Peyer's patch (tissue), 4 donors: ENCODE measurements around the gene CD4. TPM values are rescaled to one million over a fixed set of nuclear protein-coding genes. Genes with fewer than 3 reads are reported as not detected.

Source experiments
- DNase-seq, 3 donors: peaks; one replicate each; pipeline ENCODE4 v3.0.0-alpha.2; 2017 to 2019
- H3K27ac ChIP-seq, 4 donors: fragments of 200-600 bp; sonication (generic); one replicate each; pipeline ENCODE4 v1.5.1; 2016 to 2019
- H3K27me3 ChIP-seq, 2 donors: fragments of 200-600 bp; sonication (generic); one replicate each; pipeline ENCODE4 v1.5.1; 2019
- H3K36me3 ChIP-seq, 3 donors: fragments of 200-600 bp; sonication (generic); one replicate each; pipeline ENCODE4 v1.5.1; 2016 to 2019
- H3K4me1 ChIP-seq, 4 donors: fragments of 200-600 bp; sonication (generic); one replicate each; pipeline ENCODE4 v1.5.1; 2016 to 2019
- H3K4me3 ChIP-seq, 4 donors: fragments of 200-600 bp; sonication (generic); 1 replicate in 3 of 4; 2 replicates in 1 of 4; pipeline ENCODE4 v1.5.1; 2016 to 2019; ENCODE audit warnings: mild to moderate bottlenecking in 1 of 4
- H3K9me3 ChIP-seq, 4 donors: fragments of 200-600 bp; sonication (generic); one replicate each; pipeline ENCODE4 v1.5.1; 2016 to 2019; ENCODE audit warnings: mild to moderate bottlenecking in 1 of 4
- POLR2A ChIP-seq, 2 donors: fragments of 450-650 bp; IDR thresholded peaks; one replicate each; pipeline ENCODE4 v1.5.1; 2017; ENCODE audit warnings: antibody characterized with exemption in 2 of 2, mild to moderate bottlenecking in 2 of 2, moderate library complexity in 2 of 2
- total RNA-seq, 4 donors: library from RNA; depleted of rRNA; stranded (reverse); fragments of >200 nt; gene quantifications; one replicate each; pipeline ENCODE4 v1.1.0, GENCODE V29; 2016
- TF ChIP-seq, protein P1 (sequence below), 6 experiments: fragments of 450-650 bp in 4 of 6; fragments of 200-600 bp in 2 of 6; sonication (generic) in 1 of 6; IDR thresholded peaks; one replicate each; pipeline ENCODE4 v1.5.1; 2017 to 2019; ENCODE audit warnings: antibody characterized with exemption in 6 of 6, mild to moderate bottlenecking in 3 of 6, moderate library complexity in 1 of 6

CD4 gene
- total RNA-seq, 4 donors from 2014 or later, result 2.1 to 9.1 (median 4.0) TPM

DNA sequence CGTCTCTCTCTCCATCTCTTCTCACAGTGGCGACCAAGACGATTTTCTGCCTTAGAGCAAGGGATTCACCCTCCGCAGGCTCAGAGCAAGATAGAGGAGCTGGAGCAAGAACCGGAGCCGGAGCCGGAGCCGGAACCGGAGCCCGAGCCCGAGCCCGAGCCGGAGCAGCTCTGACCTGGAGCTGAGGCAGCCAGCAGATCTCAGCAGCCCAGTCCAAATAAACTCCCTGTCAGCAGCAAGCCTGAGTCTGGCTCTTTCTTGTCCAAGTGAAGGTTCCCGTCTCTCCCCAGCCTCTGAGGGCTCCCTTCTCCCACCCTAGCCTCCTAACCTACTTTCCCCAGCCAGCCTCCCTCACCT lies 11.1 kb upstream of the CD4 start:
- Histone ChIP-seq H3K36me3 (no peaks in the 10 kb centered on the region), H3K27me3 (no peaks in the 10 kb centered on the region), H3K9me3 (no peaks in the 10 kb centered on the region), H3K4me3 (peak overlapping the region; percentile 27 to 51 (median 43)), H3K4me1 (peaks cover 0 to 34% (median 8%) of the 10 kb centered on the region in 4 donors), H3K27ac (peak overlapping the region; percentile 19 to 70 (median 60))
- TF ChIP-seq, protein P1, sequence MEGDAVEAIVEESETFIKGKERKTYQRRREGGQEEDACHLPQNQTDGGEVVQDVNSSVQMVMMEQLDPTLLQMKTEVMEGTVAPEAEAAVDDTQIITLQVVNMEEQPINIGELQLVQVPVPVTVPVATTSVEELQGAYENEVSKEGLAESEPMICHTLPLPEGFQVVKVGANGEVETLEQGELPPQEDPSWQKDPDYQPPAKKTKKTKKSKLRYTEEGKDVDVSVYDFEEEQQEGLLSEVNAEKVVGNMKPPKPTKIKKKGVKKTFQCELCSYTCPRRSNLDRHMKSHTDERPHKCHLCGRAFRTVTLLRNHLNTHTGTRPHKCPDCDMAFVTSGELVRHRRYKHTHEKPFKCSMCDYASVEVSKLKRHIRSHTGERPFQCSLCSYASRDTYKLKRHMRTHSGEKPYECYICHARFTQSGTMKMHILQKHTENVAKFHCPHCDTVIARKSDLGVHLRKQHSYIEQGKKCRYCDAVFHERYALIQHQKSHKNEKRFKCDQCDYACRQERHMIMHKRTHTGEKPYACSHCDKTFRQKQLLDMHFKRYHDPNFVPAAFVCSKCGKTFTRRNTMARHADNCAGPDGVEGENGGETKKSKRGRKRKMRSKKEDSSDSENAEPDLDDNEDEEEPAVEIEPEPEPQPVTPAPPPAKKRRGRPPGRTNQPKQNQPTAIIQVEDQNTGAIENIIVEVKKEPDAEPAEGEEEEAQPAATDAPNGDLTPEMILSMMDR (IDR thresholded peaks at IDR 0.05), result no peak
- TF ChIP-seq POLR2A (IDR thresholded peaks at IDR 0.05), result no peak
- DNase-seq, result no peak

DNA sequence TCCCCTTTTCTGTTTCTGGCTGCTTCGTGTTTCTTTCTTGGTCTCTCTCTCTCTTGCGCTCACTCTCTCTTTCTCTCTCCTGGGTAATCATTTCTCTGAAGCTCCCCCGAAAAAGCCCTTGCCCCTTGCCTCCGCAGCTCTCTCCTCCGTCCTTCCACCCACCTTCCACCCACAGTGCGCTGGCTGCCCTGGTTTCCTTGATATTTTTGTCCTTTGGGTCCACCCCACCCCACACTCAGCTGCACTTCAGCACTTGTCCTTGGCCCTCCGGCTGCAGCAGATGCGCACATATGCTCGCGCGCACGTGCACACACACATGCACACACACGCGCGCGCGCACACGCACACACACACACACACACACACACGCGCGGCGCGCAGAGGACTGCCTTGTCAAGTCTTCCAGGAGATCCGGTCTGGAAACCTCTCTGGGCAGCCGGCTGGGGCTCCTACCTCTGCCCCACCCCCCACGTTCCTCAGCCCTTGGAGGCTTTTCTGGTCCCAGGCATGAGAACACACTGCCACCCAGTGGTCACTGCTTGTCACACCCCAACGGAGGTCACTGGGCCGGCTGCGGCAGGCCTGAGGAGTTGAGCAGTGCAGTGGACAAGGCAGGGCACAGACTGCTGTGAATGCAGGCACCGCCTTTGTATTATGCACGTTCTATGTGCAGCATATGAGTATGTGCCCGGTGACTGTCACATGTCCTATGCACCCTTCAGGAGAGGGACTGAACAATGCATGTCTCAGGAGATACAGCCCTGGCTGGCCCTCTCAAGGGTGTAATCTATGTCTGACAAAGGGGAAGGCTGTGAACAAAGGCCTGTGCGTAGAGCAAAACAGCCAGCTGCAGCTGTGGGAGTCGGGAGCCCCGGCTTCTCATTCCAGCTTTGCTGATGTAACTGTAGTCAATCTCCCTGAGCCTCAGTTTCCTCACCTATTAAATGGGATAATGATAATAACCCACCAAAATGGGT lies 10.5 kb upstream of the CD4 start:
- peak; percentile 24 to 48 for TF ChIP-seq POLR2A (IDR thresholded peaks at IDR 0.05)
- TF ChIP-seq, protein P1 (IDR thresholded peaks at IDR 0.05), result peak; percentile 91 to 99 (median 96)
- Histone ChIP-seq H3K4me3 (peak overlapping the region; percentile 27 to 51 (median 43)), H3K27ac (peak overlapping the region; percentile 40 to 70 (median 60)), H3K27me3 (no peaks in the 10 kb centered on the region), H3K9me3 (no peaks in the 10 kb centered on the region), H3K4me1 (peaks cover 0 to 27% (median 6%) of the 10 kb centered on the region in 4 donors), H3K36me3 (no peaks in the 10 kb centered on the region)
- peak; percentile 91 to 97 (median 96) for DNase-seq

DNA sequence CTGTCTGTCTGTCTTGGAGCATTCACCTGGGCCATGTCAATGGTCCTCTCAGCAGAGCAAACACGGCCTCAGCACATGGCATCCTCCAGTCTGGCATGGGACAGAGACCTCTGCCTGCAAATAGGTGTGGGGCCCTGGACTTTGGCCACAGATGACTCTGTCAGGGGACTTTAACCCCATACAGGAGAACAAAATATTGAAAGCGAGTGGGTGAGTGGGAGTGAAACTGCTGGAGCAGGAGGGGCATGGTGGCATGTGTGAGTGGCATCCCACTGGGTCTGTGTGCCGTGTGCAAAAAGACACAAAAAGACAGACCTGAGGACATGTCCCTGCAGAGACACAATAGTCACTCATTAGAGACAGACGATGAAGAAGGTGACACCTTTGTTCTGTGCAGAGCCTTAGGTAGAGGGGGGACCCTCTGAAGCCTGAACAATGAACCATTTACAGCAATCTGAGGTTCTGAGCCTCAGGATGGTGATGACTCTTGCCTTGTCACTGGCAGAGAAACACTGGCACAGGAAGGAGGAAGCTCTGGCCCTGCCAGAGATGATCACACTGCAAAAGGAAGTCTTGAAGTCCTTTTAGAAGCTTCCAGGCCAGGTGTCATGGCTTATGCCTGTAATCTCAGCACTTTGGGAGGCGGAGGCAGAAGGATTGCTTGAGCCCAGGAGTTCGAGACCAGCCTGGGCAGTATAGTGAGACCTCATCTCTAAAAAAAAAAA lies 9.5 kb upstream of the CD4 start:
- peak in 2 of 3 donors; percentile 79 to 83 for DNase-seq
- peak overlapping the region in 3 of 4 donors; percentile 30 to 70 (median 70) for H3K27ac ChIP-seq
- H3K4me3 ChIP-seq, result no peak overlapping the region
- no peaks in the 10 kb centered on the region for H3K36me3 ChIP-seq
- TF ChIP-seq, protein P1 (IDR thresholded peaks at IDR 0.05), result no peak
- TF ChIP-seq POLR2A (IDR thresholded peaks at IDR 0.05), result peak in 1 of 2 donors; percentile 27
- no peaks in the 10 kb centered on the region for H3K27me3 ChIP-seq
- H3K9me3 ChIP-seq, result no peaks in the 10 kb centered on the region
- peaks cover 0 to 25% (median 5%) of the 10 kb centered on the region in 4 donors for H3K4me1 ChIP-seq

DNA sequence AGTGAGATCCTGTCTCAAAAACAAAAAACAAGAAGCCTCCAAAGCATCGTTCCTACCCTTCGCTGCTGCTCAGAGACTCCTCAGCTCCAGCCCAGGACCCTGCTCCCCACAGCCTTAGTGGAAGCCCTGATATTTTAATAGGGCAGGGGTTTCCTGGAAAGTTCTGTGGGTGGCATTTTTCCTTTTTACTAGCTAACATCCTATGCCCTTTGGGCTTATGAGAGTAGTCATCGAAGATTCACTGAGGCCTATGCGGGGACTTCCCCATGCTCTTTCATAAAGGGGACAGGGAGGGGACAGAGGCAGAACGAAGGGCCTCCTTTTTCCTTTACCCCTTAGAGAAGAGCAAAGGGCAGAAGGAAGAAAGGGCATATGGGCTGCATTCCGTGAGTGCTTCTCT lies 8.8 kb upstream of the CD4 start:
- no peaks in the 10 kb centered on the region for H3K36me3 ChIP-seq
- DNase-seq, result no peak
- no peaks in the 10 kb centered on the region for H3K9me3 ChIP-seq
- TF ChIP-seq, protein P1 (IDR thresholded peaks at IDR 0.05), result no peak
- no peak for TF ChIP-seq POLR2A (IDR thresholded peaks at IDR 0.05)
- H3K27ac ChIP-seq, result peak overlapping the region in 3 of 4 donors; percentile 30 to 70 (median 70)
- no peaks in the 10 kb centered on the region for H3K27me3 ChIP-seq
- H3K4me3 ChIP-seq, result no peak overlapping the region
- peaks cover 0 to 25% (median 5%) of the 10 kb centered on the region in 4 donors for H3K4me1 ChIP-seq

DNA sequence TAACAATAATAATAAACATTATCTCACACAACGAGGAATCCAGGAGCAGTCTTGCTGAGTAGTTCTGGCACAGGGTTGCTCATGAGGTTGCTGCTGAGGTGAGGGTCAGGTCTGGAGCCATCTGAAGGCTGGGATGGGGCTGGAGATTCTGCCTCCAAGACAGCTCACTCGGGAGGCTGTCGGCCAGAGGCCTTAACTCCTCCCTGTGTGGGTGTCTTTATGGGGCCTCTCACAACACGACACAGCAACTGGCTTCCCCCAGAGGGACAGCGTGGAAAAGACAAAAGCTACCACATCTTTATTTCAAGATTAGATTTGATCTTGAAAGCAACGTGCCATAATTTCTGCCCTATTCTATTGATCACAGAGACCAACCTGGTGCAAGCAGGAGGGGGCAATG lies 7.2 kb upstream of the CD4 start:
- Histone ChIP-seq H3K4me1 (peaks cover 0 to 25% (median 5%) of the 10 kb centered on the region in 4 donors), H3K27ac (no peak overlapping the region), H3K36me3 (no peaks in the 10 kb centered on the region), H3K9me3 (no peaks in the 10 kb centered on the region), H3K27me3 (no peaks in the 10 kb centered on the region), H3K4me3 (no peak overlapping the region)
- TF ChIP-seq, protein P1 (IDR thresholded peaks at IDR 0.05), result no peak
- no peak for TF ChIP-seq POLR2A (IDR thresholded peaks at IDR 0.05)
- DNase-seq, result no peak
